ENCODE data around the gene DNAH1.

The DNAH1 gene

GRCh38 chr3:52367891-52368880 lies 52.1 kb downstream of the DNAH1 start:
- TF ChIP-seq CTCF (conservative IDR thresholded peaks at IDR 0.05), result no peak
- no peak overlapping the region for H3K27ac ChIP-seq

- TF ChIP-seq CTCF (conservative IDR thresholded peaks at IDR 0.05), result no peak
- H3K27ac ChIP-seq, result no peak overlapping the region
Observed at GRCh38 chr3:52370531-52370930, 54.4 kb downstream of the DNAH1 start.

GRCh38 chr3:52372822-52373504 lies 56.8 kb downstream of the DNAH1 start:
- no peak for TF ChIP-seq CTCF (conservative IDR thresholded peaks at IDR 0.05)

DNA sequence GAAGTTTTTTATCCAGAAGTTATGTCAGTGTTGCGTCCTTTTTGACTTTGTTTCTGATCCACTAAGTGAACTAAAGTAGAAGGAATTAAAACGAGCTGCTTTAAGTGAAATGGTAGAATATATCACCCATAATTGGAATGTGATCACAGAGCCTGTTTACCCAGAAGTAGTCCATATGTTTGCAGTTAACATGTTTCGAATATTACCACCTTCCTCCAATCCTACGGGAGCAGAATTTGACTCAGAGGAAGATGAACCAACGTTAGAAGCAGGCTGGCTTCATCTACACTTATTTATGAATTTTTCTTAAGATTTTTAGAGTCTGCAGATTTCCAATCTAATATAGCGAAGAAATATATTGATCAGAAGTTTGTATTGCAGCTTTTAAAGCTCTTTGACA lies 57.6 kb downstream of the DNAH1 start:
- H3K27ac ChIP-seq, result no peak overlapping the region
- TF ChIP-seq CTCF (conservative IDR thresholded peaks at IDR 0.05), result no peak

More at GRCh38 chr3:52372822-52373504, 56.8 kb downstream of the DNAH1 start:
- no peak overlapping the region for H3K27ac ChIP-seq

DNA sequence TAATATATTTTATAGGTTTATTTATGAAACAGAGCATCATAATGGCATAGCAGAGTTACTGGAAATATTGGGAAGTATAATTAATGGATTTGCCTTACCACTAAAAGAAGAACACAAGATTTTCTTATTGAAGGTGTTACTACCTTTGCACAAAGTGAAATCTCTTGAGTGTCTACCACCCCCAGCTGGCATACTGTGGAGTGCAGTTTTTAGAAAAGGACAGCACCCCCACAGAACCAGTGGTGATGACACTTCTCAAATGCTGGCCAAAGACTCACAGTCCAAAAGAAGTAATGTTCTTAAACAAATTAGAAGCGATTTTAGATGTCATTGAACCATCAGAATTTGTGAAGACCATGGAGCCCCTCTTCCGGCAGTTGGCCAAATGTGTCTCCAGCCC lies 58.1 kb downstream of the DNAH1 start:
- H3K27ac ChIP-seq, result no peak overlapping the region
- TF ChIP-seq CTCF (conservative IDR thresholded peaks at IDR 0.05), result no peak

DNA sequence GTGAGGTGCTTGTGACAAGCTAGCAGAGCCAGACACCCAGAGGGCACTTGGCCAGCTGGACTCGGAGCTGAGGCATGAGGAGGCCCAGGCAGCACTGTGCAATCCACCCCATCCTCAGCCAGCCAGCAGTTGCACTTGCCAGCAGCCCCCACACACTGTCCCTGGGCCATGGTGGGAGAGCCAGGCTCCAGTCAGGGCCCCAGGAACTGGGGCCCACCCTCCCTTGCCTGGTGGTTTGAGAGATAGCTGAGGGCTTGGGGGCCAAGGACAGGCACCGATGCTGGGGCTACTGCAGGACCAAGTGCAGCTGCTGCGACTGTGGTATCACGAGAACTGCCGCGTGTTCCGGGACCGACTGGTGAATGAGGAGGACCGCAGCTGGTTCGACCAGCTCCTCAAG lies 63.5 kb downstream of the DNAH1 start:
- no peak for TF ChIP-seq CTCF (conservative IDR thresholded peaks at IDR 0.05)
- H3K27ac ChIP-seq, result no peak overlapping the region

- TF ChIP-seq CTCF (conservative IDR thresholded peaks at IDR 0.05), result no peak
Observed at GRCh38 chr3:52380023-52380422, 63.9 kb downstream of the DNAH1 start.

More at GRCh38 chr3:52380023-52380422, 63.9 kb downstream of the DNAH1 start:
- no peak overlapping the region for H3K27ac ChIP-seq
